Transverse colon (tissue), 4 donors: ENCODE results near the gene RPS6KC1. TPM values are rescaled to one million over a fixed set of nuclear protein-coding genes. Genes with fewer than 3 reads are reported as not detected.

ENCODE experiments used
- DNase-seq: peaks from one replicate; pipeline ENCODE4 v3.0.0-alpha.2; 2019
- H3K27ac ChIP-seq, 4 donors: fragments of 200-600 bp; sonication (generic); 2 replicates each; pipeline ENCODE4 v1.5.1; 2016 to 2018; ENCODE audit warnings: inconsistent platforms in 4 of 4
- H3K27me3 ChIP-seq: fragments of 200-600 bp; sonication (generic); 2 replicates; pipeline ENCODE4 v1.5.1; 2017; ENCODE audit warnings: inconsistent platforms
- H3K36me3 ChIP-seq, 4 donors: fragments of 200-600 bp; sonication (generic); 2 replicates each; pipeline ENCODE4 v1.5.1; 2017 to 2019; ENCODE audit warnings: inconsistent platforms in 4 of 4
- H3K4me1 ChIP-seq, 4 donors: fragments of 200-600 bp; sonication (generic); 2 replicates each; pipeline ENCODE4 v1.5.1; 2017 to 2020; ENCODE audit warnings: inconsistent platforms in 4 of 4
- H3K4me3 ChIP-seq, 4 donors: fragments of 200-600 bp; sonication (generic); 1 replicate in 1 of 4; 2 replicates in 3 of 4; pipeline versions ENCODE4 v1.5.1 to v1.6.1; 2017 to 2019; ENCODE audit warnings: inconsistent platforms in 4 of 4
- H3K9me3 ChIP-seq, 2 donors: fragments of 200-600 bp; sonication (generic); 2 replicates each; pipeline ENCODE4 v1.5.1; 2017 to 2019; ENCODE audit warnings: inconsistent platforms in 2 of 2
- EP300 ChIP-seq: sonication (generic); formaldehyde crosslinking; IDR thresholded peaks from one replicate; pipeline ENCODE4 v1.6.1; 2017; ENCODE audit warnings: antibody characterized with exemption, low read depth
- POLR2A ChIP-seq: fragments of 450-650 bp; IDR thresholded peaks from one replicate; pipeline ENCODE4 v1.6.1; 2016; ENCODE audit warnings: antibody characterized with exemption, mild to moderate bottlenecking, moderate library complexity
- POLR2AphosphoS5 ChIP-seq, 3 donors: sonication (generic); formaldehyde crosslinking; IDR thresholded peaks; one replicate each; pipeline ENCODE4 v1.6.1; 2016; ENCODE audit warnings: antibody characterized with exemption in 3 of 3
- WGBS, 2 donors: methylation state at CpG; one replicate each; pipeline ENCODE4 v1.1.5; 2018; ENCODE audit warnings: low coverage in 1 of 2; 5-methylcytosine and 5-hydroxymethylcytosine counted together
- in situ Hi-C, 4 donors: fragments of 200-750 bp; cut with MboI; loops; one replicate each; pipeline versions ENCODE4 v1.15.0 to v1.15.1; 2017; ENCODE audit warnings: low sequenced_read_pairs in 3 of 4, low pct_ligation_motif_present in 1 of 4, low pct_unique_long_range_greater_than_20kb in 1 of 4
- intact Hi-C: fragments of 100-400 bp; cut with DNase I; formaldehyde crosslinking; loops from one replicate; pipeline ENCODE4 v1.15.1; 2023; ENCODE audit warnings: low total_unique reads
- total RNA-seq, 4 donors: library from RNA; depleted of rRNA; stranded (reverse); fragments of >200 nt; gene quantifications; one replicate each; pipeline ENCODE4 v1.1.0, GENCODE V29; 2016
- TF ChIP-seq, protein P1 (sequence below), 5 experiments: fragments of 200-600 bp in 3 of 5; fragments of 450-650 bp in 2 of 5; sonication (generic) in 3 of 5; IDR thresholded peaks; 1 replicate in 2 of 5; 2 replicates in 3 of 5; pipeline ENCODE4 v1.5.1; 2016 to 2017; ENCODE audit warnings: antibody characterized with exemption in 5 of 5, inconsistent platforms in 3 of 5, mild to moderate bottlenecking in 2 of 5, moderate library complexity in 1 of 5

The RPS6KC1 gene
- total RNA-seq, 4 donors from 2014 or later = 11.5 to 20.3 (median 14.0) TPM

- intact Hi-C loops (no loop called here), in situ Hi-C loops (no loop called here)
- Histone ChIP-seq H3K27me3 (no peaks in the 10 kb centered on the region), H3K4me3 (no peak overlapping the region), H3K9me3 (peaks cover 0 to 4% of the 10 kb centered on the region in 2 donors), H3K4me1 (peaks cover 0 to 1% (median 0%) of the 10 kb centered on the region in 4 donors), H3K27ac (no peak overlapping the region), H3K36me3 (peaks cover 0 to 11% (median 0%) of the 10 kb centered on the region in 4 donors)
- no peak for TF ChIP-seq POLR2AphosphoS5 (IDR thresholded peaks at IDR 0.05)
- no peak for TF ChIP-seq EP300
- TF ChIP-seq, protein P1, sequence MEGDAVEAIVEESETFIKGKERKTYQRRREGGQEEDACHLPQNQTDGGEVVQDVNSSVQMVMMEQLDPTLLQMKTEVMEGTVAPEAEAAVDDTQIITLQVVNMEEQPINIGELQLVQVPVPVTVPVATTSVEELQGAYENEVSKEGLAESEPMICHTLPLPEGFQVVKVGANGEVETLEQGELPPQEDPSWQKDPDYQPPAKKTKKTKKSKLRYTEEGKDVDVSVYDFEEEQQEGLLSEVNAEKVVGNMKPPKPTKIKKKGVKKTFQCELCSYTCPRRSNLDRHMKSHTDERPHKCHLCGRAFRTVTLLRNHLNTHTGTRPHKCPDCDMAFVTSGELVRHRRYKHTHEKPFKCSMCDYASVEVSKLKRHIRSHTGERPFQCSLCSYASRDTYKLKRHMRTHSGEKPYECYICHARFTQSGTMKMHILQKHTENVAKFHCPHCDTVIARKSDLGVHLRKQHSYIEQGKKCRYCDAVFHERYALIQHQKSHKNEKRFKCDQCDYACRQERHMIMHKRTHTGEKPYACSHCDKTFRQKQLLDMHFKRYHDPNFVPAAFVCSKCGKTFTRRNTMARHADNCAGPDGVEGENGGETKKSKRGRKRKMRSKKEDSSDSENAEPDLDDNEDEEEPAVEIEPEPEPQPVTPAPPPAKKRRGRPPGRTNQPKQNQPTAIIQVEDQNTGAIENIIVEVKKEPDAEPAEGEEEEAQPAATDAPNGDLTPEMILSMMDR (IDR thresholded peaks at IDR 0.05) = no peak
- no peak for TF ChIP-seq POLR2A
- WGBS, 2 donors = 67 to 88% methylated on average over 1 of the region's 1 CpG
- no peak for DNase-seq
Measured at GRCh38 chr1:213264531-213264930, 213.5 kb downstream of the RPS6KC1 start.

DNA sequence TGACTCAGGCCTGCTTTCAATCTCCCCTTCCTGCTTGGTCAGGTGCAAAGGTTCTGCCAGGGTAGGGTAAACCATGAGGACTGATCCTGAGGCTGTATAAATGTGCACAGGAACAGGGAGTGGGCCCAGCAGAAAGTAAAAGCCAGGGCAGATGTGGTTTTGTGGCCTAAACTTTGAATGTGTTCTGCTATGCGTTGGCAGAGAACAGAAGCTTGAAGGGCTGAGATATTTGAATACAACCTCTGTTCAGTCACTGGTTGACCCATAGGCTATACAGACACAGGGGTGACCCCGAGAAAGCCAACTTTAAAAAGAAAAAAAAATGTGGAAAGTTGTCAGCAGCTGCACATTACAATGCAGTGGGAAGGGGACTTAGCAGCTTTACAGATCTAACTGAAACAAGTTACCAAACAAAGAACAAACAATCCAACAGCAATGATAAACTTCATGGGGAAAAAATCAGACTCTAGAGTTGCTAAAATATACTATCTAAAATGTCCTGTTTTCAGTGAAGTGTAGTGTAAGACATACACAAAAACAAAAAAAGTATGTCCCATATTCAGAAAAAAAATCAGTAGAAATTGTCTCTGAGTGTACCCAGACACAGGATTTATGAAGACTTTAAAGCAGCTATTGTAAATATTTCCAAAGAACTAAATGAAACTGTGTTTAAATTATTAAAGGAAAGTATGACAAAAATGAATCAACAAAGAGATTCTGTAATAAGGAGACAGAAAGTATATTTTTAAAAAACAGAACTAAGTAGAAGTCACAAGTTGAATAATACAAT lies 216.1 kb downstream of the RPS6KC1 start:
- peaks cover 0 to 11% (median 0%) of the 10 kb centered on the region in 4 donors for H3K36me3 ChIP-seq
- intact Hi-C loops = no loop called here
- in situ Hi-C loops = no loop called here
- peaks cover 0 to 4% of the 10 kb centered on the region in 2 donors for H3K9me3 ChIP-seq
- no peak for TF ChIP-seq POLR2AphosphoS5 (IDR thresholded peaks at IDR 0.05)
- no peak for TF ChIP-seq EP300
- TF ChIP-seq POLR2A = no peak
- TF ChIP-seq, protein P1 (IDR thresholded peaks at IDR 0.05) = no peak
- DNase-seq = no peak
- no peaks in the 10 kb centered on the region for H3K27me3 ChIP-seq
- WGBS, 2 donors = 77 to 80% methylated on average over 2 of the region's 2 CpGs
- no peak overlapping the region for H3K4me3 ChIP-seq
- H3K27ac ChIP-seq = no peak overlapping the region
- peaks cover 0 to 7% (median 0%) of the 10 kb centered on the region in 4 donors for H3K4me1 ChIP-seq

DNA sequence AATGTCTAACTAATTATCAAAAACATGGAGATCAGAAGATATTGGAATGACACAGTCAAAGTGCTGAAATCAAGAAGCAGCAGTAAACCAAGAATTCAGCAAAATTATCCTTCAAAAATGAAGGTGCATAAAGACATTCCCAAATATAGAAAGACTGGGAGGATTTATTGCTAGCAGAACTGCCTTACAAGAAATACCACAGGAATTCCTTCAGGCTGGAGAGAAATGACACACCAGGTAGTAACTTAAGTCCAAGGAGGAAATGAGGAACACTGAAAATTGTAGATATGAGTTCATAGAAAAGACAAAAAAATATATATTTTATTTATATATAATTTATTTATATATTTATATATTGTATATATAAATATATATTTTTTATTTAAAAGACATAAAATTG lies 217.2 kb downstream of the RPS6KC1 start:
- no peaks in the 10 kb centered on the region for H3K27me3 ChIP-seq
- H3K4me3 ChIP-seq = no peak overlapping the region
- in situ Hi-C loops (no loop called here), intact Hi-C loops (no loop called here)
- no peak overlapping the region for H3K27ac ChIP-seq
- H3K4me1 ChIP-seq = peaks cover 0 to 7% (median 0%) of the 10 kb centered on the region in 4 donors
- TF ChIP-seq EP300 (no peak), POLR2AphosphoS5 (IDR thresholded peaks at IDR 0.05) (no peak), POLR2A (no peak)
- TF ChIP-seq, protein P1 (IDR thresholded peaks at IDR 0.05) = no peak
- no peak for DNase-seq
- H3K36me3 ChIP-seq = peaks cover 0 to 11% (median 0%) of the 10 kb centered on the region in 4 donors
- H3K9me3 ChIP-seq = peaks cover 0 to 4% of the 10 kb centered on the region in 2 donors

GRCh38 chr1:213269829-213270228 lies 218.8 kb downstream of the RPS6KC1 start:
- TF ChIP-seq POLR2AphosphoS5 (IDR thresholded peaks at IDR 0.05) (no peak), EP300 (no peak), POLR2A (no peak)
- TF ChIP-seq, protein P1 (IDR thresholded peaks at IDR 0.05) = no peak
- DNase-seq = no peak
- Histone ChIP-seq H3K4me1 (peaks cover 0 to 7% (median 0%) of the 10 kb centered on the region in 4 donors), H3K27ac (no peak overlapping the region), H3K4me3 (no peak overlapping the region), H3K9me3 (peaks cover 0 to 4% of the 10 kb centered on the region in 2 donors), H3K27me3 (no peaks in the 10 kb centered on the region), H3K36me3 (peaks cover 0 to 14% (median 0%) of the 10 kb centered on the region in 4 donors)
- WGBS, 2 donors = 30 to 69% methylated on average over 1 of the region's 1 CpG
- in situ Hi-C loops (no loop called here), intact Hi-C loops (no loop called here)
